GM21381 (cell line): ENCODE measurements around the gene FGGY.

Source experiments
- ATAC-seq: cut with Tn5 transposase; IDR thresholded peaks from one replicate; pipeline ENCODE4 v1.9.1; 2021; ENCODE audit warnings: mild to moderate bottlenecking, moderate library complexity; ENCODE audit not compliant: unreplicated experiment

FGGY gene

DNA sequence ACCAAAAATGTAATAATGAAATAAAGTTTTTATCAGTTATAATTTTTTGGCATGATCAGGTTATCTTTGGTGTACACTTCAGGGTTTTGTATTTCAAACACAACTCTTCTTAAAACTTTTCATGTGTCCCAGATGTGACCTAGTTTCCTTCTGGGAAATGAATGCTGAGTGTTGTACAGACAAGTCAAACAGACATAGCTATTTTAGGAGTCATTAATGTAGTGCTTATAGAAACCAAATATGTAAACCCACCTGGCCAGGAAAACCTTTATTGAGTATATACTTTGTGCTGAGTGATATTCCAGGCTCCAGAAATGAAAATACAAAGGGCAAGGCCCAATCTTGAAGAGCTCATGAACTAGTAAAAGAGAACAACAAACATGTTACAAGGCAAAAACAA lies 491.9 kb downstream of the FGGY start:
- ATAC-seq, result no peak

DNA sequence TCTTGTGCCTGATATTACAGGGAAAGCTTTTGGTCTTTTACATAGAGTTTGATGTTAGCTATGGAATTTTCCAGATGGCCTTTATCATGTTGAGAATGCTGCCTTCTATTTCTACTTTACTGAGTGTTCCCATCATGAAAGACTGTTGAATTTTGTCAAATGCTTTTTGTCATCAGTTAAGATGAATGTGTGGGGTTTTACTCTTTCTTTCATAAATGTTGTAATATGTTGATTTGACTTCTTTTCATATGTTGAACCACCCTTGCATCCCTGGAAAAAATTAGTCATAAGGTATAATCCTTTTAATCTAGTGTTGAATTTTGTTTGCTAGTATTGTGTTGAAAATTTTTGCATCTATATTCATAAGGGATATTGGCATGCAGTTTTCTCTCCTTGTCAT lies 501.7 kb downstream of the FGGY start:
- no peak for ATAC-seq

DNA sequence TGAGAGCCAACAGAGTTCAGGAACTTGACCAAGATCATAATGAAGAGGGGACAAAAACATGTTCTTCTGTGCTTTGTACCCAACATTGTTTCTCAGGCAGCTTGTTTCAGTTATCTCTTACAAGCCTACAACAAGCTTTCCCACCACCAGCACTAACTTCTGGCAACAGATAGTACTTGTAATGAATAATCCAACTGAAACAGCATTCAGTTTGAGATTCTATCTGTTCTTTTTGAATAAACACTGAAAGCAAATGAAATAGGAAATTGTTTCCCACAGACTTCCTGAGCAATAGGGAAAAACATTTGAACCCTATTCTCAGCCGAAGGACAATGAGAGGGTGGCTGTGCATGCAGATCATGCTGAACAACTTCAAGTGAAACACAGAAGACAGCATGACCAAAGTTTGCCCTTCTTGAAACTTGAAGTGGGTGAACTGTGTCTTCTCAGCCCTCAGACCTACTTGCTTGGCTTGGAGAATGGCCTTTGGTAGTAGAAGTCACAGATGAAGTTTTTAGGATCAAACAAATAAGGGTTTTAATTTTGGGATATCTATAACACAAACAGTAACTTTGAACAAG lies 506.7 kb downstream of the FGGY start:
- ATAC-seq, result no peak

GRCh38 chr1:59804301-59804700 lies 507.4 kb downstream of the FGGY start:
- ATAC-seq, result no peak

GRCh38 chr1:59805554-59805953 lies 508.7 kb downstream of the FGGY start:
- ATAC-seq, result no peak
